Measurements from ENCODE around the gene ZC3H10. TPM values are rescaled to one million over a fixed set of nuclear protein-coding genes. Genes with fewer than 3 reads are reported as not detected.

The ZC3H10 gene
- total and polyA plus RNA-seq, 2 of the 8 experiments (the other 6 are each of a cell fraction or from before 2014, with no cell fraction given): 4.0 to 11.2 TPM

GRCh38 chr12:56104815-56105608, 13.1 kb upstream of the ZC3H10 start:
- H3K79me2 ChIP-seq (ENCODE audit: control insufficient read depth in 1 of 2, insufficient read depth in 2 of 2, low read length in 2 of 2): peaks cover 21 to 31% of the 10 kb centered on the region in 2 experiments
- TF ChIP-seq PHF8 (conservative IDR thresholded peaks at IDR 0.05; ENCODE audit: low read depth, low read length) (peak; percentile 34; the same call in 1 of the 2 replicates), TEAD4 (IDR thresholded peaks at IDR 0.05; ENCODE audit: low read depth, low read length) (no peak), SAP30 (IDR thresholded peaks at IDR 0.05; ENCODE audit: insufficient read depth, insufficient replicate concordance, low read length) (peak; percentile 97), E2F6 (IDR thresholded peaks at IDR 0.05) (peak; percentile 39; the same call in 1 of the 2 replicates), ASH2L (IDR thresholded peaks at IDR 0.05; ENCODE audit: low read length) (peak; percentile 48), MAX (IDR thresholded peaks at IDR 0.05) (peak; percentile 85), SIN3A (conservative IDR thresholded peaks at IDR 0.05 in 1 of 2, IDR thresholded peaks at IDR 0.05 in 1 of 2; ENCODE audit: low read depth in 1 of 2, low read length in 2 of 2) (no peak; a peak in 1 of 4 replicates), EGR1 (IDR thresholded peaks at IDR 0.05; ENCODE audit: borderline replicate concordance, low read depth, low read length) (no peak), BCL11A (IDR thresholded peaks at IDR 0.05; ENCODE audit: low read depth in 2 of 2, low read length in 2 of 2) (no peak)

More at GRCh38 chr12:56104815-56105608, 13.1 kb upstream of the ZC3H10 start:
- Histone ChIP-seq H3K9me3 (ENCODE audit: insufficient read depth in 2 of 2, low read depth in 1 of 2, low read length in 1 of 2) (no peaks in the 10 kb centered on the region), H3K4me2 (ENCODE audit: insufficient read depth in 1 of 2, low read depth in 2 of 2, low read length in 2 of 2) (peak overlapping the region; percentile 85 to 99), H3K27ac (ENCODE audit: low read depth, low read length) (peak overlapping the region; percentile 88; the same call in 1 of the 2 replicates), H3K79me1 (ENCODE audit: low read depth, low read length) (0 out of 2 replicates have a peak, but pooled peaks cover 2% of the 10 kb centered on the region), H2BK120ac (replicated peaks; ENCODE audit: low read depth, low read length) (no peak overlapping the region), H3K23me2 (ENCODE audit: low read depth, low read length) (peaks cover 8% of the 10 kb centered on the region), H4K8ac (ENCODE audit: extremely low read depth, insufficient read depth, low read length) (peak overlapping the region; percentile 84; the same call in 1 of the 2 replicates), H4K20me1 (replicated peaks in 1 of 2; ENCODE audit: control insufficient read depth in 1 of 2, insufficient read depth in 2 of 2, low read length in 2 of 2) (peaks cover 4 to 5% of the 10 kb centered on the region in 2 experiments), H3K36me3 (ENCODE audit: control insufficient read depth in 2 of 4, insufficient read depth in 4 of 4, low read length in 3 of 4) (peaks cover 27 to 57% (median 46%) of the 10 kb centered on the region in 4 experiments), H3K56ac (replicated peaks; ENCODE audit: insufficient read length, low read depth, low read length) (no peak overlapping the region), H3K4me1 (replicated peaks in 1 of 4; ENCODE audit: control insufficient read depth in 3 of 4, insufficient read depth in 4 of 4, low read length in 3 of 4) (peaks cover 0 to 9% (median 3%) of the 10 kb centered on the region in 4 experiments; a peak in 5 of 7 replicates), H2BK20ac (ENCODE audit: low read length) (no peak overlapping the region), H3K23ac (ENCODE audit: insufficient read length) (no peak overlapping the region), H4K5ac (ENCODE audit: insufficient read length, low read depth, low read length) (peak overlapping the region; percentile 26), H3K14ac (ENCODE audit: insufficient read length) (no peak overlapping the region), H2BK12ac (ENCODE audit: low read depth, low read length) (no peak overlapping the region), H2BK5ac (ENCODE audit: low read depth, low read length) (peak overlapping the region; percentile 98), H3K18ac (ENCODE audit: extremely low read depth, low read length) (0 out of 2 replicates have a peak overlapping the region, but pooled peaks have one; percentile 21), H4K91ac (replicated peaks; ENCODE audit: insufficient read length, low read length) (peak overlapping the region; percentile 49), H3K4me3 (ENCODE audit: extremely low read depth in 1 of 4, insufficient read depth in 2 of 4, low read depth in 3 of 4, low read length in 4 of 4) (peak overlapping the region; percentile 81 to 95 (median 92)), H2BK15ac (ENCODE audit: low read length) (no peak overlapping the region), H3K4ac (replicated peaks; ENCODE audit: insufficient read length, low read depth, low read length) (peak overlapping the region; percentile 65), H2AFZ (ENCODE audit: low read length) (no peak overlapping the region), H3K9ac (replicated peaks in 1 of 4; ENCODE audit: extremely low read depth in 1 of 4, low read depth in 3 of 4, low read length in 3 of 4) (peak overlapping the region; percentile 75 to 94 (median 90)), H3K27me3 (replicated peaks in 1 of 4; ENCODE audit: control insufficient read depth in 3 of 4, extremely low read depth in 1 of 4, insufficient read depth in 3 of 4, low read length in 3 of 4) (no peaks in the 10 kb centered on the region), H2AK5ac (ENCODE audit: low read depth, low read length) (no peak overlapping the region)
- no peak for DNase-seq (ENCODE audit: low read depth in 1 of 2, low spot score in 2 of 2)
- POLR2A ChIA-PET (ENCODE audit: partially characterized antibody): interaction anchor here (0.9 to 11.1 kb wide), 31 partner anchors 8 to 1125 kb away, joined by 3 to 267 read pairs (median 6); partner anchors contain the start of genes CNPY2, DNAJC14, ERBB3 and ESYT1
- no peak for FAIRE-seq
- 3% methylated on average over 40 of the region's 40 CpGs; no CpG with 5 or more reads in 1 of the 2 experiments for WGBS, 2 experiments (ENCODE audit: extremely low coverage in 1 of 2, insufficient coverage in 1 of 2, insufficient read length in 1 of 2, insufficient replicate concordance in 2 of 2, low coverage in 1 of 2, low lambda C conversion rate in 2 of 2, missing lambda C conversion rate in 1 of 2)
- CTCF ChIA-PET (ENCODE audit: partially characterized antibody): interaction anchor here (0.6 to 7.2 kb wide), 12 partner anchors 10 to 150 kb away, joined by 3 to 34 read pairs (median 7); partner anchors contain the start of genes ERBB3, RNF41, SMARCC2 and ZC3H10

Measured in H1 (cell line).